ENCODE results near the gene MARCKS.

The MARCKS gene

GRCh38 chr6:113875470-113875869, 18.3 kb downstream of the MARCKS start:
- Histone ChIP-seq H2BK120ac (ENCODE audit: low read depth, low read length) (no peak overlapping the region), H3K36me3 (ENCODE audit: control insufficient read depth in 1 of 2, insufficient read depth in 2 of 2, low read depth in 1 of 2, low read length in 2 of 2) (no peaks in the 10 kb centered on the region), H3K18ac (ENCODE audit: low read depth in 1 of 2, low read length in 2 of 2) (no peak overlapping the region), H2BK5ac (ENCODE audit: low read depth, low read length, poor library complexity, severe bottlenecking) (peak overlapping the region; percentile 31), H2BK15ac (ENCODE audit: low read depth, poor library complexity, severe bottlenecking) (no peak overlapping the region), H3K4me1 (ENCODE audit: control insufficient read depth, insufficient read depth, low read depth, low read length) (no peaks in the 10 kb centered on the region), H3K27ac (ENCODE audit: low read length, poor library complexity, severe bottlenecking) (peak overlapping the region; percentile 87), H3K27me3 (ENCODE audit: control insufficient read depth in 1 of 2, insufficient read depth in 1 of 2, low read length in 2 of 2) (no peaks in the 10 kb centered on the region), H3K79me1 (replicated peaks; ENCODE audit: low read length, poor library complexity, severe bottlenecking) (peaks cover 7% of the 10 kb centered on the region), H4K91ac (ENCODE audit: low read length) (no peak overlapping the region), H3K9me3 (ENCODE audit: control insufficient read depth, low read length) (no peaks in the 10 kb centered on the region), H3K4me3 (ENCODE audit: insufficient read depth in 1 of 2, low read depth in 1 of 2, low read length in 2 of 2) (no peak overlapping the region), H3K4me2 (ENCODE audit: low read length, poor library complexity, severe bottlenecking) (no peak overlapping the region), H2AK5ac (ENCODE audit: low read length, severe bottlenecking) (no peak overlapping the region), H2AFZ (ENCODE audit: low read depth, low read length) (no peak overlapping the region), H2BK12ac (ENCODE audit: low read length in 2 of 2) (no peak overlapping the region), H4K8ac (ENCODE audit: low read length) (no peak overlapping the region), H3K4ac (ENCODE audit: low read depth in 1 of 2, low read length in 2 of 2) (no peak overlapping the region), H3K9ac (ENCODE audit: low read length) (peak overlapping the region; percentile 54), H3K14ac (ENCODE audit: low read length in 2 of 2) (no peak overlapping the region), H3K23ac (ENCODE audit: low read length in 2 of 2) (no peak overlapping the region)
- DNase-seq: peak; percentile 34
- WGBS: 46% methylated on average over 2 of the region's 2 CpGs

GRCh38 chr6:113876695-113877094, 19.6 kb downstream of the MARCKS start:
- peak overlapping the region in 1 of 2 experiments; percentile 42 for H2BK12ac ChIP-seq (ENCODE audit: low read length in 2 of 2)
- H3K27me3 ChIP-seq (ENCODE audit: control insufficient read depth in 1 of 2, insufficient read depth in 1 of 2, low read length in 2 of 2): no peaks in the 10 kb centered on the region
- H2AFZ ChIP-seq (ENCODE audit: low read depth, low read length): no peak overlapping the region

GRCh38 chr6:113879186-113880096, 22.3 kb downstream of the MARCKS start:
- no peak overlapping the region for H2AFZ ChIP-seq (ENCODE audit: low read depth, low read length)
- H3K4ac ChIP-seq (ENCODE audit: low read depth in 1 of 2, low read length in 2 of 2): no peak overlapping the region
- H4K8ac ChIP-seq (ENCODE audit: low read length): no peak overlapping the region
- H3K4me3 ChIP-seq (ENCODE audit: insufficient read depth in 1 of 2, low read depth in 1 of 2, low read length in 2 of 2): no peak overlapping the region
- WGBS: 12% methylated on average over 5 of the region's 6 CpGs
- H3K36me3 ChIP-seq (ENCODE audit: control insufficient read depth in 1 of 2, insufficient read depth in 2 of 2, low read depth in 1 of 2, low read length in 2 of 2): no peaks in the 10 kb centered on the region
- DNase-seq: peak; percentile 78
- H3K27me3 ChIP-seq (ENCODE audit: control insufficient read depth in 1 of 2, insufficient read depth in 1 of 2, low read length in 2 of 2): no peaks in the 10 kb centered on the region
- no peak overlapping the region for H4K91ac ChIP-seq (ENCODE audit: low read length)
- H3K79me1 ChIP-seq (replicated peaks; ENCODE audit: low read length, poor library complexity, severe bottlenecking): peaks cover 2% of the 10 kb centered on the region
- H3K4me1 ChIP-seq (ENCODE audit: control insufficient read depth, insufficient read depth, low read depth, low read length): no peaks in the 10 kb centered on the region
- no peak overlapping the region for H2BK15ac ChIP-seq (ENCODE audit: low read depth, poor library complexity, severe bottlenecking)
- H3K9me3 ChIP-seq (ENCODE audit: control insufficient read depth, low read length): no peaks in the 10 kb centered on the region
- no peak overlapping the region for H3K4me2 ChIP-seq (ENCODE audit: low read length, poor library complexity, severe bottlenecking)
- no peak overlapping the region for H2BK120ac ChIP-seq (ENCODE audit: low read depth, low read length)
- H3K27ac ChIP-seq (ENCODE audit: low read length, poor library complexity, severe bottlenecking): peak overlapping the region; percentile 38
- no peak overlapping the region for H3K18ac ChIP-seq (ENCODE audit: low read depth in 1 of 2, low read length in 2 of 2)
- H3K23ac ChIP-seq (ENCODE audit: low read length in 2 of 2): no peak overlapping the region
- no peak overlapping the region for H2BK12ac ChIP-seq (ENCODE audit: low read length in 2 of 2)
- no peak overlapping the region for H2AK5ac ChIP-seq (ENCODE audit: low read length, severe bottlenecking)
- H3K14ac ChIP-seq (ENCODE audit: low read length in 2 of 2): no peak overlapping the region
- H3K9ac ChIP-seq (ENCODE audit: low read length): peak overlapping the region; percentile 61
- H2BK5ac ChIP-seq (ENCODE audit: low read depth, low read length, poor library complexity, severe bottlenecking): no peak overlapping the region

More at GRCh38 chr6:113876695-113877094, 19.6 kb downstream of the MARCKS start:
- H3K36me3 ChIP-seq (ENCODE audit: control insufficient read depth in 1 of 2, insufficient read depth in 2 of 2, low read depth in 1 of 2, low read length in 2 of 2): no peaks in the 10 kb centered on the region
- no peak overlapping the region for H3K4ac ChIP-seq (ENCODE audit: low read depth in 1 of 2, low read length in 2 of 2)
- no peak overlapping the region for H3K4me3 ChIP-seq (ENCODE audit: insufficient read depth in 1 of 2, low read depth in 1 of 2, low read length in 2 of 2)
- H2BK5ac ChIP-seq (ENCODE audit: low read depth, low read length, poor library complexity, severe bottlenecking): no peak overlapping the region
- H4K91ac ChIP-seq (ENCODE audit: low read length): no peak overlapping the region
- H2BK120ac ChIP-seq (ENCODE audit: low read depth, low read length): no peak overlapping the region
- WGBS: 100% methylated on average over 1 of the region's 1 CpG
- no peak overlapping the region for H3K27ac ChIP-seq (ENCODE audit: low read length, poor library complexity, severe bottlenecking)
- no peak overlapping the region for H3K23ac ChIP-seq (ENCODE audit: low read length in 2 of 2)
- no peak overlapping the region for H3K14ac ChIP-seq (ENCODE audit: low read length in 2 of 2)
- no peak overlapping the region for H4K8ac ChIP-seq (ENCODE audit: low read length)
- H3K9me3 ChIP-seq (ENCODE audit: control insufficient read depth, low read length): no peaks in the 10 kb centered on the region
- DNase-seq: no peak
- peak overlapping the region; percentile 98 for H2AK5ac ChIP-seq (ENCODE audit: low read length, severe bottlenecking)
- H3K79me1 ChIP-seq (replicated peaks; ENCODE audit: low read length, poor library complexity, severe bottlenecking): peaks cover 7% of the 10 kb centered on the region
- H3K4me2 ChIP-seq (ENCODE audit: low read length, poor library complexity, severe bottlenecking): no peak overlapping the region
- H3K9ac ChIP-seq (ENCODE audit: low read length): no peak overlapping the region
- no peak overlapping the region for H2BK15ac ChIP-seq (ENCODE audit: low read depth, poor library complexity, severe bottlenecking)
- no peak overlapping the region for H3K18ac ChIP-seq (ENCODE audit: low read depth in 1 of 2, low read length in 2 of 2)
- no peaks in the 10 kb centered on the region for H3K4me1 ChIP-seq (ENCODE audit: control insufficient read depth, insufficient read depth, low read depth, low read length)

GRCh38 chr6:113881478-113881980, 24.4 kb downstream of the MARCKS start:
- H3K27ac ChIP-seq (ENCODE audit: low read length, poor library complexity, severe bottlenecking): no peak overlapping the region
- H3K36me3 ChIP-seq (ENCODE audit: control insufficient read depth in 1 of 2, insufficient read depth in 2 of 2, low read depth in 1 of 2, low read length in 2 of 2): no peaks in the 10 kb centered on the region
- no peak overlapping the region for H3K18ac ChIP-seq (ENCODE audit: low read depth in 1 of 2, low read length in 2 of 2)
- H2BK120ac ChIP-seq (ENCODE audit: low read depth, low read length): no peak overlapping the region
- no peak overlapping the region for H2BK12ac ChIP-seq (ENCODE audit: low read length in 2 of 2)
- no peak overlapping the region for H2BK5ac ChIP-seq (ENCODE audit: low read depth, low read length, poor library complexity, severe bottlenecking)
- H2AK5ac ChIP-seq (ENCODE audit: low read length, severe bottlenecking): no peak overlapping the region
- DNase-seq: no peak
- H3K23ac ChIP-seq (ENCODE audit: low read length in 2 of 2): no peak overlapping the region
- WGBS: 68% methylated on average over 2 of the region's 2 CpGs
- no peaks in the 10 kb centered on the region for H3K27me3 ChIP-seq (ENCODE audit: control insufficient read depth in 1 of 2, insufficient read depth in 1 of 2, low read length in 2 of 2)
- H3K79me1 ChIP-seq (replicated peaks; ENCODE audit: low read length, poor library complexity, severe bottlenecking): peaks cover 2% of the 10 kb centered on the region
- H3K4me1 ChIP-seq (ENCODE audit: control insufficient read depth, insufficient read depth, low read depth, low read length): no peaks in the 10 kb centered on the region
- H2BK15ac ChIP-seq (ENCODE audit: low read depth, poor library complexity, severe bottlenecking): no peak overlapping the region
- H2AFZ ChIP-seq (ENCODE audit: low read depth, low read length): no peak overlapping the region
- H3K4me3 ChIP-seq (ENCODE audit: insufficient read depth in 1 of 2, low read depth in 1 of 2, low read length in 2 of 2): no peak overlapping the region
- H4K8ac ChIP-seq (ENCODE audit: low read length): no peak overlapping the region
- H3K4me2 ChIP-seq (ENCODE audit: low read length, poor library complexity, severe bottlenecking): no peak overlapping the region
- no peaks in the 10 kb centered on the region for H3K9me3 ChIP-seq (ENCODE audit: control insufficient read depth, low read length)
- H3K4ac ChIP-seq (ENCODE audit: low read depth in 1 of 2, low read length in 2 of 2): no peak overlapping the region
- H3K9ac ChIP-seq (ENCODE audit: low read length): no peak overlapping the region
- H4K91ac ChIP-seq (ENCODE audit: low read length): no peak overlapping the region
- H3K14ac ChIP-seq (ENCODE audit: low read length in 2 of 2): no peak overlapping the region
